Fibroblast of the aortic adventitia (primary cell): ENCODE data around the gene MYL5. TPM values are rescaled to one million over a fixed set of nuclear protein-coding genes. Genes with fewer than 3 reads are reported as not detected.
"Not testable (repeated sequence)": the region's sequence is repeated elsewhere in the genome, so short reads cannot be mapped to it uniquely, and the experiment has no call there.

Source experiments
- DNase-seq: peaks from one replicate; pipeline ENCODE4 v3.0.0-alpha.2; 2010; ENCODE audit warnings: low read depth
- H3K4me3 ChIP-seq: 2 replicates; pipeline ENCODE4 v1.5.1; 2011; ENCODE audit warnings: low read depth, mild to moderate bottlenecking, control low read depth, low read length, moderate library complexity
- total RNA-seq: library from RNA; depleted of rRNA; stranded (reverse); fragments of >200 nt; gene quantifications from 2 replicates; pipeline ENCODE4 v1.2.3, GENCODE V29; 2012; ENCODE audit warnings: low replicate concordance
- TF ChIP-seq, protein P1 (sequence below): IDR thresholded peaks from 2 replicates; pipeline ENCODE4 v1.5.1; 2011; ENCODE audit warnings: mild to moderate bottlenecking, low read length, control low read depth, inconsistent platforms; ENCODE audit not compliant: insufficient read depth

The MYL5 gene
- total RNA-seq, 1 donor, result 20.4 TPM

- DNase-seq, result no peak
- no peak overlapping the region for H3K4me3 ChIP-seq
- TF ChIP-seq, protein P1, sequence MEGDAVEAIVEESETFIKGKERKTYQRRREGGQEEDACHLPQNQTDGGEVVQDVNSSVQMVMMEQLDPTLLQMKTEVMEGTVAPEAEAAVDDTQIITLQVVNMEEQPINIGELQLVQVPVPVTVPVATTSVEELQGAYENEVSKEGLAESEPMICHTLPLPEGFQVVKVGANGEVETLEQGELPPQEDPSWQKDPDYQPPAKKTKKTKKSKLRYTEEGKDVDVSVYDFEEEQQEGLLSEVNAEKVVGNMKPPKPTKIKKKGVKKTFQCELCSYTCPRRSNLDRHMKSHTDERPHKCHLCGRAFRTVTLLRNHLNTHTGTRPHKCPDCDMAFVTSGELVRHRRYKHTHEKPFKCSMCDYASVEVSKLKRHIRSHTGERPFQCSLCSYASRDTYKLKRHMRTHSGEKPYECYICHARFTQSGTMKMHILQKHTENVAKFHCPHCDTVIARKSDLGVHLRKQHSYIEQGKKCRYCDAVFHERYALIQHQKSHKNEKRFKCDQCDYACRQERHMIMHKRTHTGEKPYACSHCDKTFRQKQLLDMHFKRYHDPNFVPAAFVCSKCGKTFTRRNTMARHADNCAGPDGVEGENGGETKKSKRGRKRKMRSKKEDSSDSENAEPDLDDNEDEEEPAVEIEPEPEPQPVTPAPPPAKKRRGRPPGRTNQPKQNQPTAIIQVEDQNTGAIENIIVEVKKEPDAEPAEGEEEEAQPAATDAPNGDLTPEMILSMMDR, result no peak
Observed at GRCh38 chr4:702618-703048, 28.3 kb downstream of the MYL5 start.

GRCh38 chr4:703336-704197 lies 29.2 kb downstream of the MYL5 start:
- TF ChIP-seq, protein P1, result no peak
- no peak overlapping the region for H3K4me3 ChIP-seq
- DNase-seq, result no peak

DNA sequence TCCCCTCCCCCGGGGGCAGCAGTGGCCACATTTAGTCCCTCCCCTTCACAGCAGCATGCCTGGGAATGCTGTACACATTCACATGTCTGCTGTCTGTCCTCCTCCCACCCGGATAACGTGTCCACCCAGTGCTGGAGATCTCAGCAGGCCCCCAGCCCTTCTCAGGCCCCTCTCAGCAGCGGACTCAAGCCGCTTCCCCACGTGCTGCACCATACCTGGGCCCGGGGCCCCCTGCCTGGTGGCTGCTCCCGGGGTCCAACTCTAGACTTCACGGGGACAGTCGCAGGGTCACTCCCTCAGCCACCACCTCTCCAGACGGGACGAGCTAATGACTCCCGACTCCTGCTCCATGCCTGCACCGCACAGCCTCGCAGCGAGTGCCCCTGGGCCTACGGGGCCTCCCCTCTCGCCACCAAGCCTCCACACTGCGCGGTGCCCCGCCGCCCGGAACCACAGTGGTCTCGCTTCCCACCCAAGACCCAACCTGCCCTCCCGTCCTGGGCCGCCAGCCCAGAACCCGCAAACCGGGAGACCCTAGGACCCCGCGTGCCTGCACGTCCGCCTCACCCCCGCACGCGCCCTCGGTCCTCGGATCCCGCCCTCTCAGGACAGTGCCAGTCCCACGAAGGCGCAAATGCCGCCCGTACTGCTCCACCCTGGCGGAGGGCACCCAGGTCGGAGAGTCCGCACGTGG lies 30.0 kb downstream of the MYL5 start:
- H3K4me3 ChIP-seq, result no peak overlapping the region
- DNase-seq, result no peak
- TF ChIP-seq, protein P1, result no peak

DNA sequence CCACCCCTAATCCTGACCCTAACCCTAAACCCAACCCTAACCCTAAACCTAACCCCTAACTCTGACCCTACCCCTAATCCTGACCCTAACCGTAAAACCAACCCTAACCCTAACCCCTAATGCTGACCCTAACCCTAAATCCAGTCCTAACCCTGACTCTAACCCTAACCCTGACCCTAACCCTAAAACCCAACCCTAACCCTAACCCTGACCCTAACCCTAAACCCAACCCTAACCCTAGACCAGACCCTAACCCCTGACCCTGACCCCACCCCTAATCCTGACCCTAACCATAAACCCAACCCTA lies 30.6 kb downstream of the MYL5 start:
- peak overlapping the region; percentile 65 for H3K4me3 ChIP-seq
- TF ChIP-seq, protein P1, result no peak
- no peak for DNase-seq

- H3K4me3 ChIP-seq, result peak within 1 kb of the TSS; percentile 78
- TF ChIP-seq, protein P1, result no peak
- peak; percentile 92 for DNase-seq
Observed at GRCh38 chr4:705278-706082, 31.1 kb downstream of the MYL5 start, which contains the start of gene PCGF3. PCGF3 (plus strand) TSS chr4:705832; CDS start chr4:733681, 27,849 bp downstream.

DNA sequence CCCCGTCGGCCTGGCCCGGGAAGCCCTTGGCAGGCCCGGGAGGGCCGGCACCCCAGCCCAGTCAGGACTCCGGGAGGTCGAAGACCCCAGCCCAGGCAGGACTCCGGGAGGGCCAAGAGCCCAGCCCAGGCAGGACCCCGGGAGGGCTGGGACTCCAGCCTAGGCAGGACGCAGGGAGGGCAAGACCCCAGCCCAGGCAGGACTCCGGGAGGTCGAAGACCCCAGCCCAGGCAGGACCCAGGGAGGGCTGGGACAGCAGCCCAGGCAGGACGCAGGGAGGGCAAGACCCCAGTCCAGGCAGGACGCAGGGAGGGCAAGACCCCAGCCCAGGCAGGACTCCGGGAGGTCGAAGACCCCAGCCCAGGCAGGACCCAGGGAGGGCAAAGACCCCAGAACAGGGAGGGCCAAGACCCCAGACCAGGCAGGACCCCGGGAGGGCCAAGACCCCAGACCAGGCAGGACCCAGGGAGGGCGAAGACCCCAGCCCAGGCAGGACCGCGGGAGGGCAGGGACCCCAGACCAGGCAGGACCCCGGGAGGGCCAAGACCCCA lies 31.8 kb downstream of the MYL5 start:
- DNase-seq, result not testable (repeated sequence)
- peak overlapping the region; percentile 78 for H3K4me3 ChIP-seq
